Small intestine (tissue), 7 donors: ENCODE results near the gene GREB1. TPM values are rescaled to one million over a fixed set of nuclear protein-coding genes. Genes with fewer than 3 reads are reported as not detected.

ENCODE experiments used
- DNase-seq, 2 donors: peaks; one replicate each; pipeline versions ENCODE4 v3.0.0 to v3.0.0-alpha.2; 2013
- FAIRE-seq: peaks from 2 replicates; lab custom pipeline; 2012; peaks lifted over from hg19 to GRCh38; lab: Jason Lieb, UNC
- H3K27ac ChIP-seq, 3 donors: one replicate each; pipeline ENCODE4 v1.5.1; 2013; ENCODE audit warnings: low read length in 2 of 3, mild to moderate bottlenecking in 2 of 3, control low read depth in 1 of 3, inconsistent platforms in 1 of 3, low read depth in 1 of 3, moderate library complexity in 1 of 3
- H3K27me3 ChIP-seq, 3 donors: one replicate each; pipeline ENCODE4 v1.6.1; 2013; ENCODE audit warnings: low read length in 3 of 3, inconsistent platforms in 1 of 3; ENCODE audit not compliant: control insufficient read depth in 3 of 3, insufficient read depth in 3 of 3
- H3K36me3 ChIP-seq, 3 donors: one replicate each; pipeline ENCODE4 v1.6.1; 2013; ENCODE audit warnings: low read length in 3 of 3, inconsistent platforms in 1 of 3, low read depth in 1 of 3, mild to moderate bottlenecking in 1 of 3, moderate library complexity in 1 of 3; ENCODE audit not compliant: control insufficient read depth in 3 of 3, insufficient read depth in 2 of 3
- H3K4me1 ChIP-seq, 3 donors: one replicate each; pipeline ENCODE4 v1.6.1; 2013; ENCODE audit warnings: low read length in 2 of 3, inconsistent platforms in 1 of 3, low read depth in 1 of 3, mild to moderate bottlenecking in 1 of 3, moderate library complexity in 1 of 3; ENCODE audit not compliant: control insufficient read depth in 3 of 3, insufficient read depth in 2 of 3
- H3K4me3 ChIP-seq, 3 donors: one replicate each; pipeline ENCODE4 v1.5.1; 2013; ENCODE audit warnings: low read length in 3 of 3, control low read depth in 1 of 3, inconsistent platforms in 1 of 3, low read depth in 1 of 3, mild to moderate bottlenecking in 1 of 3, moderate library complexity in 1 of 3
- H3K9me3 ChIP-seq, 2 donors: one replicate each; pipeline ENCODE4 v1.6.1; 2013; ENCODE audit warnings: low read depth in 1 of 2, low read length in 1 of 2; ENCODE audit not compliant: control insufficient read depth in 2 of 2, insufficient read depth in 1 of 2
- WGBS, 3 donors: extraction: QIAGEN DNeasy Blood & Tissue Kit; methylation state at CpG; one replicate each; pipeline ENCODE4 v1.1.7; 2013; 5-methylcytosine and 5-hydroxymethylcytosine counted together
- polyA plus RNA-seq, 4 donors: library from polyadenylated mRNA; stranded (reverse) in 3 of 4; unstranded in 1 of 4; fragments of 200-250 nt in 3 of 4; fragments of 120-200 nt in 1 of 4; gene quantifications; one replicate each; pipeline versions ENCODE4 v1.2.1 to v1.2.3, GENCODE V29; 2013
- donor health status: healthy with polysubstance abuse.
- donor health status: control.
- donor health status: control.
- donor health status: Bipolar disorder and iron deficiency.
- donor health status: healthy.

GREB1 gene
- polyA plus RNA-seq, 4 donors, result 0.76 to 1.8 (median 1.4) TPM; not detected in 1

- no peak overlapping the region for H3K4me3 ChIP-seq
- H3K9me3 ChIP-seq, result peaks cover 0 to 7% of the 10 kb centered on the region in 2 donors
- H3K4me1 ChIP-seq, result no peaks in the 10 kb centered on the region
- no peak for DNase-seq
- H3K27me3 ChIP-seq, result no peaks in the 10 kb centered on the region
- H3K27ac ChIP-seq, result no peak overlapping the region
- 88 to 94% (median 93%) methylated on average over 6 of the region's 6 CpGs for WGBS, 3 donors
- FAIRE-seq, result no peak
- H3K36me3 ChIP-seq, result no peaks in the 10 kb centered on the region
Observed at GRCh38 chr2:11514904-11515303, 18.9 kb upstream of the GREB1 start.

GRCh38 chr2:11515490-11515981 lies 18.3 kb upstream of the GREB1 start:
- H3K27ac ChIP-seq, result no peak overlapping the region
- FAIRE-seq (no peak), DNase-seq (no peak)
- H3K9me3 ChIP-seq, result peaks cover 0 to 11% of the 10 kb centered on the region in 2 donors
- no peaks in the 10 kb centered on the region for H3K27me3 ChIP-seq
- no peak overlapping the region for H3K4me3 ChIP-seq
- H3K4me1 ChIP-seq, result no peaks in the 10 kb centered on the region
- 42 to 67% (median 62%) methylated on average over 6 of the region's 6 CpGs for WGBS, 3 donors
- no peaks in the 10 kb centered on the region for H3K36me3 ChIP-seq

GRCh38 chr2:11516984-11517648 lies 16.7 kb upstream of the GREB1 start:
- peaks cover 0 to 11% of the 10 kb centered on the region in 2 donors for H3K9me3 ChIP-seq
- DNase-seq, result no peak
- no peak for FAIRE-seq
- H3K27me3 ChIP-seq, result no peaks in the 10 kb centered on the region
- 87 to 92% (median 87%) methylated on average over 10 of the region's 10 CpGs for WGBS, 3 donors
- no peaks in the 10 kb centered on the region for H3K4me1 ChIP-seq
- H3K4me3 ChIP-seq, result no peak overlapping the region
- H3K27ac ChIP-seq, result no peak overlapping the region
- H3K36me3 ChIP-seq, result no peaks in the 10 kb centered on the region

- Histone ChIP-seq H3K9me3 (peaks cover 0 to 11% of the 10 kb centered on the region in 2 donors), H3K36me3 (no peaks in the 10 kb centered on the region), H3K27me3 (no peaks in the 10 kb centered on the region), H3K4me3 (no peak overlapping the region), H3K4me1 (no peaks in the 10 kb centered on the region), H3K27ac (no peak overlapping the region)
- 60 to 69% (median 63%) methylated on average over 3 of the region's 3 CpGs for WGBS, 3 donors
- FAIRE-seq (no peak), DNase-seq (no peak)
Observed at GRCh38 chr2:11517906-11518305, 15.9 kb upstream of the GREB1 start.

- H3K9me3 ChIP-seq, result peaks cover 0 to 11% of the 10 kb centered on the region in 2 donors
- no peak for FAIRE-seq
- no peaks in the 10 kb centered on the region for H3K4me1 ChIP-seq
- no peaks in the 10 kb centered on the region for H3K36me3 ChIP-seq
- no peaks in the 10 kb centered on the region for H3K27me3 ChIP-seq
- no peak for DNase-seq
- H3K4me3 ChIP-seq, result no peak overlapping the region
- 68 to 79% (median 79%) methylated on average over 3 of the region's 3 CpGs for WGBS, 3 donors
- no peak overlapping the region for H3K27ac ChIP-seq
Observed at GRCh38 chr2:11520092-11520693, 13.7 kb upstream of the GREB1 start.

- 79 to 82% (median 81%) methylated on average over 8 of the region's 8 CpGs for WGBS, 3 donors
- H3K27me3 ChIP-seq, result no peaks in the 10 kb centered on the region
- DNase-seq (no peak), FAIRE-seq (no peak)
- no peaks in the 10 kb centered on the region for H3K4me1 ChIP-seq
- H3K4me3 ChIP-seq, result no peak overlapping the region
- no peak overlapping the region for H3K27ac ChIP-seq
- no peaks in the 10 kb centered on the region for H3K36me3 ChIP-seq
- peaks cover 0 to 11% of the 10 kb centered on the region in 2 donors for H3K9me3 ChIP-seq
Observed at GRCh38 chr2:11521775-11522174, 12.1 kb upstream of the GREB1 start.

GRCh38 chr2:11524470-11524869 lies 9.4 kb upstream of the GREB1 start:
- DNase-seq, result no peak
- Histone ChIP-seq H3K4me1 (no peaks in the 10 kb centered on the region), H3K4me3 (no peak overlapping the region), H3K36me3 (no peaks in the 10 kb centered on the region), H3K27me3 (no peaks in the 10 kb centered on the region), H3K9me3 (peaks cover 0 to 8% of the 10 kb centered on the region in 2 donors), H3K27ac (no peak overlapping the region)
- 58 to 65% (median 59%) methylated on average over 2 of the region's 2 CpGs for WGBS, 3 donors
- FAIRE-seq, result no peak

GRCh38 chr2:11525762-11526161 lies 8.1 kb upstream of the GREB1 start:
- H3K4me1 ChIP-seq, result no peaks in the 10 kb centered on the region
- 88 to 95% (median 94%) methylated on average over 7 of the region's 7 CpGs for WGBS, 3 donors
- no peak for DNase-seq

More at GRCh38 chr2:11525762-11526161, 8.1 kb upstream of the GREB1 start:
- Histone ChIP-seq H3K36me3 (no peaks in the 10 kb centered on the region), H3K4me3 (no peak overlapping the region), H3K27ac (no peak overlapping the region), H3K27me3 (no peaks in the 10 kb centered on the region), H3K9me3 (no peaks in the 10 kb centered on the region)
- FAIRE-seq, result no peak
